ENCODE results near the gene KLF3. TPM values are rescaled to one million over a fixed set of nuclear protein-coding genes. Genes with fewer than 3 reads are reported as not detected.
A peak's percentile ranks its signal among the peaks of the same experiment; 100 is the strongest.

The KLF3 gene
- total and polyA plus RNA-seq, 9 of the 15 experiments (the other 6 are each of a cell fraction or from before 2014, with no cell fraction given): 9.9 to 47.2 (median 18.1) TPM

GRCh38 chr4:38749336-38749735 lies 85.3 kb downstream of the KLF3 start:
- DNase-seq (ENCODE audit: extremely low read depth in 1 of 4, low spot score in 3 of 4) (no peak), FAIRE-seq (no peak), ATAC-seq (no peak)
- ChIA-PET POLR2A (interaction anchor here (1.3 kb wide), 1 partner anchor 9 kb away, joined by 3 read pairs; no protein-coding TSS in a partner anchor), CTCF (ENCODE audit: low intra/inter-chr PET ratio) (no interaction called here)
- Histone ChIP-seq H3K9me1 (ENCODE audit: control insufficient read depth, insufficient read depth, low read length) (no peaks in the 10 kb centered on the region), H3K4me2 (ENCODE audit: insufficient read depth, low read length) (no peak overlapping the region), H2AFZ (ENCODE audit: low read depth, low read length) (no peak overlapping the region), H4K20me1 (replicated peaks; ENCODE audit: control insufficient read depth, insufficient read depth, low read length) (no peaks in the 10 kb centered on the region), H3K9me3 (replicated peaks; ENCODE audit: control insufficient read depth, insufficient read depth, low read depth, low read length) (0 out of 2 replicates have a peak, but pooled peaks cover 2% of the 10 kb centered on the region), H3K27me3 (ENCODE audit: control insufficient read depth in 2 of 2, insufficient read depth in 2 of 2, low read length in 2 of 2) (peaks cover 0 to 5% of the 10 kb centered on the region in 2 experiments; a peak in 1 of 5 replicates), H3K36me3 (ENCODE audit: control insufficient read depth, insufficient read depth, low read length) (no peaks in the 10 kb centered on the region), H3K9ac (ENCODE audit: insufficient read depth in 1 of 2, low read depth in 2 of 2, low read length in 2 of 2) (no peak overlapping the region), H3K79me2 (ENCODE audit: control insufficient read depth, insufficient read depth, low read length) (no peaks in the 10 kb centered on the region), H3K4me1 (replicated peaks in 1 of 2; ENCODE audit: control insufficient read depth in 2 of 2, insufficient read depth in 2 of 2, low read length in 2 of 2) (peaks cover 6 to 8% of the 10 kb centered on the region in 2 experiments; a peak in 3 of 5 replicates), H3K27ac (ENCODE audit: extremely low read depth, low read depth, low read length) (no peak overlapping the region), H3K4me3 (no peak overlapping the region)
- TF ChIP-seq PKNOX1 (IDR thresholded peaks at IDR 0.05) (peak; percentile 20; the same call in 1 of the 2 replicates), TBP (optimal IDR thresholded peaks at IDR 0.05; ENCODE audit: low read depth, low read length) (no peak)
- no TSS peak for BruUV-seq (replicated peaks)
- WGBS (ENCODE audit: insufficient coverage, low coverage, missing lambda C conversion rate): 5% methylated on average over 4 of the region's 4 CpGs
- in situ Hi-C loops (cut with MboI) (no loop called here), intact Hi-C loops (cut with micrococcal nuclease) (no loop called here)

Other genes starting within 250 kb of the KLF3 start
- gene TLR10, start 118.8 kb downstream of the KLF3 start, total RNA-seq (2014; rRNA removed): 0.05 TPM in 1 of 2 replicates, not detected in the other
- gene TLR10, start 118.8 kb downstream of the KLF3 start, total RNA-seq (2014; rRNA removed; fragmentation: Illumina TruSeq; extraction: Trizol): not detected in 2 replicates
- gene TLR10, start 118.8 kb downstream of the KLF3 start, total RNA-seq (2015; rRNA removed; fragmentation: Illumina TruSeq; extraction: Trizol): not detected in 2 replicates
- not detected in 2 replicates for gene TLR10, start 118.8 kb downstream of the KLF3 start, total RNA-seq (2021)
- not detected in 2 replicates for gene TLR10, start 118.8 kb downstream of the KLF3 start, polyA plus RNA-seq (2011; rRNA removed)
- gene TLR10, start 118.8 kb downstream of the KLF3 start, polyA plus RNA-seq (2014; fragmentation: Illumina TruSeq; extraction: Trizol): not detected in 2 replicates
- not detected for gene TLR10, start 118.8 kb downstream of the KLF3 start, polyA plus RNA-seq (2014; fragmentation: Nextera tagmentation; extraction: Ambion mirVana)
- 0.03 TPM in 1 of 2 replicates, not detected in the other for gene TLR10, start 118.8 kb downstream of the KLF3 start, polyA plus RNA-seq (2014; rRNA removed)
- 0.14 and 0.57 TPM in 2 replicates for gene TLR1, start 140.6 kb downstream of the KLF3 start, total RNA-seq (2014; rRNA removed)
- gene TLR1, start 140.6 kb downstream of the KLF3 start, total RNA-seq (2014; rRNA removed; fragmentation: Illumina TruSeq; extraction: Trizol): 0.33 and 0.38 TPM in 2 replicates
- gene TLR1, start 140.6 kb downstream of the KLF3 start, total RNA-seq (2015; rRNA removed; fragmentation: Illumina TruSeq; extraction: Trizol): 0.41 and 0.47 TPM in 2 replicates
- gene TLR1, start 140.6 kb downstream of the KLF3 start, total RNA-seq (2021): 0.25 and 0.29 TPM in 2 replicates
- 0.14 and 0.22 TPM in 2 replicates for gene TLR1, start 140.6 kb downstream of the KLF3 start, polyA plus RNA-seq (2011; rRNA removed)
- 0.24 and 0.33 TPM in 2 replicates for gene TLR1, start 140.6 kb downstream of the KLF3 start, polyA plus RNA-seq (2014; fragmentation: Illumina TruSeq; extraction: Trizol)
- under 1 TPM; 0.22 to 0.49 TPM for gene TLR1, start 140.6 kb downstream of the KLF3 start, polyA plus RNA-seq (2014; fragmentation: Nextera tagmentation; extraction: Ambion mirVana)
- 0.03 and 0.11 TPM in 2 replicates for gene TLR1, start 140.6 kb downstream of the KLF3 start, polyA plus RNA-seq (2014; rRNA removed)
- 0.64 and 0.65 TPM in 2 replicates for gene TLR6, start 192.6 kb downstream of the KLF3 start, total RNA-seq (2014; rRNA removed)
- gene TLR6, start 192.6 kb downstream of the KLF3 start, total RNA-seq (2014; rRNA removed; fragmentation: Illumina TruSeq; extraction: Trizol): 1.4 and 1.6 TPM in 2 replicates
- 0.68 and 0.91 TPM in 2 replicates for gene TLR6, start 192.6 kb downstream of the KLF3 start, total RNA-seq (2015; rRNA removed; fragmentation: Illumina TruSeq; extraction: Trizol)
- 0.95 and 1.5 TPM in 2 replicates for gene TLR6, start 192.6 kb downstream of the KLF3 start, total RNA-seq (2021)
- 0.69 and 1.9 TPM in 2 replicates for gene TLR6, start 192.6 kb downstream of the KLF3 start, polyA plus RNA-seq (2011; rRNA removed)
- 1.1 and 1.3 TPM in 2 replicates for gene TLR6, start 192.6 kb downstream of the KLF3 start, polyA plus RNA-seq (2014; fragmentation: Illumina TruSeq; extraction: Trizol)
- under 1 TPM; 0.08 to 0.45 TPM for gene TLR6, start 192.6 kb downstream of the KLF3 start, polyA plus RNA-seq (2014; fragmentation: Nextera tagmentation; extraction: Ambion mirVana)
- 0.62 and 1.00 TPM in 2 replicates for gene TLR6, start 192.6 kb downstream of the KLF3 start, polyA plus RNA-seq (2014; rRNA removed)
- 2.6 and 3.1 TPM in 2 replicates for gene FAM114A1, start 203.6 kb downstream of the KLF3 start, total RNA-seq (2014; rRNA removed)
- gene FAM114A1, start 203.6 kb downstream of the KLF3 start, total RNA-seq (2014; rRNA removed; fragmentation: Illumina TruSeq; extraction: Trizol): 4.3 and 5.3 TPM in 2 replicates
- gene FAM114A1, start 203.6 kb downstream of the KLF3 start, total RNA-seq (2015; rRNA removed; fragmentation: Illumina TruSeq; extraction: Trizol): 4.4 and 5.0 TPM in 2 replicates
- 5.1 and 6.6 TPM in 2 replicates for gene FAM114A1, start 203.6 kb downstream of the KLF3 start, total RNA-seq (2021)
- 12.0 and 25.4 TPM in 2 replicates for gene FAM114A1, start 203.6 kb downstream of the KLF3 start, polyA plus RNA-seq (2011; rRNA removed)
- gene FAM114A1, start 203.6 kb downstream of the KLF3 start, polyA plus RNA-seq (2014; fragmentation: Illumina TruSeq; extraction: Trizol): 3.4 and 5.4 TPM in 2 replicates
- 1 to 10 TPM; 1.8 to 2.6 TPM for gene FAM114A1, start 203.6 kb downstream of the KLF3 start, polyA plus RNA-seq (2014; fragmentation: Nextera tagmentation; extraction: Ambion mirVana)
- 4.5 and 5.3 TPM in 2 replicates for gene FAM114A1, start 203.6 kb downstream of the KLF3 start, polyA plus RNA-seq (2014; rRNA removed)

Data from K562 (cell line).